ENCODE data around the gene ACOX1. TPM values are rescaled to one million over a fixed set of nuclear protein-coding genes. Genes with fewer than 3 reads are reported as not detected.

Gene ACOX1
- 27.7 and 32.2 TPM in 2 replicates for total RNA-seq (2014; rRNA removed; shearing (Covaris generic))

- in situ Hi-C loops (cut with HindIII; ENCODE audit: low sequenced_read_pairs): no loop called here
- peak; percentile 98 for DNase-seq (ENCODE audit: low spot score)
Observed at GRCh38 chr17:75978938-75979704, at the start of gene ACOX1, which contains the start of gene TEN1. Gene ACOX1 (minus strand): TSS chr17:75979166. CDS start chr17:75979073, 93 bp downstream. Gene TEN1 (plus strand): TSS chr17:75979240. CDS start chr17:75986193, 6,953 bp downstream.

GRCh38 chr17:76027159-76027839 lies 48.3 kb upstream of the ACOX1 start, which contains the start of gene EVPL:
Gene EVPL (minus strand): TSS chr17:76027306. CDS start chr17:76027198, 108 bp downstream.
- in situ Hi-C loops (cut with HindIII; ENCODE audit: low sequenced_read_pairs): loop anchor here (25.0 kb wide), 1 partner anchor 115 kb away; the partner anchor contains the start of gene MRPL38
- DNase-seq (ENCODE audit: low spot score): no peak

- DNase-seq (ENCODE audit: low spot score): no peak
Observed at GRCh38 chr17:76026714-76027158, 47.8 kb upstream of the ACOX1 start.

GRCh38 chr17:76025294-76025693 lies 46.3 kb upstream of the ACOX1 start:
- DNase-seq (ENCODE audit: low spot score): no peak
- in situ Hi-C loops (cut with HindIII; ENCODE audit: low sequenced_read_pairs): loop anchor here (25.0 kb wide), 1 partner anchor 113 kb away; the partner anchor contains the start of gene MRPL38

More at GRCh38 chr17:76026714-76027158, 47.8 kb upstream of the ACOX1 start:
- in situ Hi-C loops (cut with HindIII; ENCODE audit: low sequenced_read_pairs): loop anchor here (25.0 kb wide), 1 partner anchor 114 kb away; the partner anchor contains the start of gene MRPL38

- no peak for DNase-seq (ENCODE audit: low spot score)
- in situ Hi-C loops (cut with HindIII; ENCODE audit: low sequenced_read_pairs): no loop called here
Observed at GRCh38 chr17:76024353-76024752, 45.4 kb upstream of the ACOX1 start.

GRCh38 chr17:76023900-76024237 lies 44.9 kb upstream of the ACOX1 start:
- in situ Hi-C loops (cut with HindIII; ENCODE audit: low sequenced_read_pairs): no loop called here
- no peak for DNase-seq (ENCODE audit: low spot score)

- in situ Hi-C loops (cut with HindIII; ENCODE audit: low sequenced_read_pairs): no loop called here
- DNase-seq (ENCODE audit: low spot score): no peak
Observed at GRCh38 chr17:76022973-76023899, 44.3 kb upstream of the ACOX1 start.

GRCh38 chr17:76022285-76022684 lies 43.3 kb upstream of the ACOX1 start:
- in situ Hi-C loops (cut with HindIII; ENCODE audit: low sequenced_read_pairs): no loop called here
- no peak for DNase-seq (ENCODE audit: low spot score)

- in situ Hi-C loops (cut with HindIII; ENCODE audit: low sequenced_read_pairs): no loop called here
- DNase-seq (ENCODE audit: low spot score): no peak
Observed at GRCh38 chr17:76019833-76020467, 41.0 kb upstream of the ACOX1 start.

GRCh38 chr17:76018801-76019200 lies 39.8 kb upstream of the ACOX1 start:
- in situ Hi-C loops (cut with HindIII; ENCODE audit: low sequenced_read_pairs): no loop called here
- no peak for DNase-seq (ENCODE audit: low spot score)

GRCh38 chr17:76018340-76018680 lies 39.3 kb upstream of the ACOX1 start:
- no peak for DNase-seq (ENCODE audit: low spot score)
- in situ Hi-C loops (cut with HindIII; ENCODE audit: low sequenced_read_pairs): no loop called here

- in situ Hi-C loops (cut with HindIII; ENCODE audit: low sequenced_read_pairs): no loop called here
- DNase-seq (ENCODE audit: low spot score): no peak
Observed at GRCh38 chr17:76017481-76018339, 38.7 kb upstream of the ACOX1 start.

- peak; percentile 46 for DNase-seq (ENCODE audit: low spot score)
- in situ Hi-C loops (cut with HindIII; ENCODE audit: low sequenced_read_pairs): no loop called here
Observed at GRCh38 chr17:76014925-76015261, 35.9 kb upstream of the ACOX1 start.

- peak; percentile 71 for DNase-seq (ENCODE audit: low spot score)
- in situ Hi-C loops (cut with HindIII; ENCODE audit: low sequenced_read_pairs): no loop called here
Observed at GRCh38 chr17:76014100-76014924, 35.3 kb upstream of the ACOX1 start.

- in situ Hi-C loops (cut with HindIII; ENCODE audit: low sequenced_read_pairs): no loop called here
- no peak for DNase-seq (ENCODE audit: low spot score)
Observed at GRCh38 chr17:76013377-76013932, 34.5 kb upstream of the ACOX1 start.

- in situ Hi-C loops (cut with HindIII; ENCODE audit: low sequenced_read_pairs): no loop called here
- no peak for DNase-seq (ENCODE audit: low spot score)
Observed at GRCh38 chr17:76011951-76012350, 33.0 kb upstream of the ACOX1 start.
